ENCODE results near the gene NAA16. TPM values are rescaled to one million over a fixed set of nuclear protein-coding genes. Genes with fewer than 3 reads are reported as not detected.
"Not testable (repeated sequence)": the region's sequence is repeated elsewhere in the genome, so short reads cannot be mapped to it uniquely, and the experiment has no call there.

Gene NAA16
- total RNA-seq: 6.2 and 9.6 TPM in 2 replicates

DNA sequence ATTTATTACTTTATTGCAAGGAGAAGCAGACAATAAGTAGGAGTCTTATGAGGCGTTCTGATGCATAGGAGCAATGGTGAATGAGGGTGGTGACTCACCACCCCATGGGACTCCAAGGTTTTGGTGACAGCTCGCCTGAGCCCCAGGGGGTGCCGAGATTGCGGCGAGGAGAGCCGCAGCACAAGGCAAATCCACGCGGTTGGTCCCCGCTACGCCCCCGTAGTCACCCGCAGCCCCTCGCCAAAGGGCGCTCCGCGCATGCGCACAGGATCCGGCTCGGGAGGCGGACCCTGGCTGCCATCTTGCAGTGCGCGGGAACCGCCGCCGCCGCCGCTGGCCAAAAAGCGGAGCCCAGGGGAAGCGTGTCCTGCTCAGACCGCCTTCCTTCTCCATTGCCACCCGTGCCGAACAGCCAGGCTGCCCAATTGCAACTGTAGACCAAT is at the start of gene NAA16:
Gene NAA16 (plus strand): TSS at position 305 of the 443 bp plus-strand sequence. CDS start 262 bp downstream, outside the sequence.
- DNase-seq (ENCODE audit: low read depth, low spot score): peak; percentile 41

DNA sequence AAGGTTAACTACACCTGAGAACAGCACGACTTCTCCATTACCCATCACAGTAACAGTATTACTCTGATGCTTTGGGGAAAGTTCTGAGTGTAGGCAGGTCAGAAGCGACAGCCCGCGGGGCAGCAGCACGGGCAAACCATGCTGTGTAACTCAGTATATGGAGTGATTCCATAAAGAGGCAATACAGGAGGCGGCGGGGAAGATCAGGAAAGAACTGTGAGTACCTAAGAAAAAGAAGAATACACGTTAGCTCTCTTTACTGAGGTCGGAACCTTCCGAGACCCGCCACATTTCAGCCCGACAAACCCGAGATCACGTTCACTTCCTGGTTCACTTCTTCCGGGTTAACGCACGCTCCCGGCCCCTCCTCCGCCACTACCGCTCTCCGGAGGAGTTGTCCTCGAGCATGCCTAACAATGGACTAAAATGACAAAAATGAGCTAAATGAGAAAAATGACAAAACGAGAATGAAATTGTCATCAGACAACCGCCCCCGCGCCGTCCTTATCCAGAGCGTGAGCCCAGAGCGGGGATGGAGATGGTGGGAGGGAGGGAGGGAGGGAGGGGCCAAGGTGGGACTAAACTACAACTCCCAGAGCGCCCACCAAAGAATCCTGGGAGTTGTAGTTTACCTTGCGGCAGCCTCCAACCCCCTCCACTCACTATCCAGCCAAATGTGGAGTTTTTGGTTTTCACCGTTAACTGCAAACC is 47.7 kb upstream of the NAA16 start, which contains the start of gene MTRF1:
Gene MTRF1 (minus strand): TSS at position 316 of the 711 bp plus-strand sequence. CDS start 2,669 bp downstream, outside the sequence.
- DNase-seq (ENCODE audit: low read depth, low spot score): peak; percentile 26

DNA sequence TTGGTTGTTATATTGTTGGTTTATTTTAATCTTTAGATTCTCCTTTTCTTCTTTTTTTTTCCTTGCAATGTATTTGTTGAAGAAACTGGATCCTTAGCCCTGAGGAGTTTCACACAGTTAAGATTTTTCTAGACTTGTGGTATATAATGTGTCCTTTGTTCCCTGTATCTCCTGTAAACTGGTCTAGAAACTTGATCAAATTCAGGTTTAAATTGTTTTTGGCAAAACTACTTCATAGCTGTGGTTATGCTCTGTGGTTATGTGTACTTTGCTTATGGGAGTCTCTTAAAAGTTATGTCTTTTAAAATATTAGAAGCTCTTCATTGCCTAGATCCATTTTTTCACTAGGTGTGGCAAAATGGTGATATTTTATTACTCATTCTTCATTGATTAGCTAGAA is 44.0 kb upstream of the NAA16 start:
- no peak for DNase-seq (ENCODE audit: low read depth, low spot score)

DNA sequence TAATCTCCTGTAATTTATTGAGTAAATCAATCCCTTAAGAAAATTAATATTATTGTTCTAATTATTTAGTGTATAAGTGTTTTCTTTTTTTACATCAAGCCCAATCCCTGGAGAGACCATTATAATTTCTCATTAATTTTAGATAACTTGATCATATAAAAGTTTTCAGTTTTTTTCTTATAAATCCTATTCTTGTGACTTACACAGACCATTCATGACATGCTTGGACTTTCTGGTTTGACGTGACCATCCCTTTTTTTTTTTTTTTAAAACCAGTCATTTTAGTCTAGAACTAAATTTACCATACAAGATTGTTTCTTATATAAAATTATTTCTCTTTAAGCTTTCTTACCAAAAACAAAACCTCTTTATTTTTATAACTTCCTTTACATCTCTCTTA is 42.3 kb upstream of the NAA16 start:
- no peak for DNase-seq (ENCODE audit: low read depth, low spot score)

DNA sequence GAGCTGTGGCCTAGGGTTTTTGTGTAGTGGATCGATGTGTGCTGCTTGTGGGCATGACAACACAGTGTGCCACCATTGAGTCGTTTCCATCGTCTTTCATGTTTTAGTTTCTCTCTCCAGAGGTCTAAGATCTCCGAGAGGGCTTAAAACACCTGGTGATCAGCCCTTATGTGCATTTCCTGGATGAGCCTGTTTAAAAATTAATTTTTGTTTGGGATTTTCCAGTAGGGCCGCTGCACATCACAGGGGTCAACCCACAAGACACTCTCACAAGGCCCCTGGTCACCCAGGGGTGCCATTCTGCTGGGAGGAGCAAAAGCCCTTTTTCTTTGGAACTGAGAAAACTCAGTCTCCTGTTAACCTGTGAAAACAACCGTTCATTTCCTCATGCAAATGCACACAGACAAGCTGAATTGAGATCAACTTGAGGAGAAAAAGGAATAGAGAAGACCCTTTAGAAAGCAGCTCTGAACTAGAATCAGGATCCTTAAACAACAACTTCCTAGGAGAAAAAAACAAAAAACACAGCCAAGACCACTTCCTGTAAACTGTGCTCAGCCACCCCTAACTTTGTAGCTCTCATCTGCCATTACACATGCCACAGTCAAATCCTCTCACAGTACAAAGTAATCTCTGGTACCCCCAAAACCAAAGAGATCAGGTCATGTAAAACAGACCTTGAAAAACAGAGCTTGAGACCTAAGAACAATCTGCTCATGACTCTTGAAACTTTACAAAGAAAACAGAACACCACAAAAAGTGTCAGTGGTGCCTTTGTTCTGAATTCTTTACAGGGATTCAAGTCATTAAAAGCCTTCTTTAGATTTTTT is 39.4 kb upstream of the NAA16 start:
- no peak for DNase-seq (ENCODE audit: low read depth, low spot score)

DNA sequence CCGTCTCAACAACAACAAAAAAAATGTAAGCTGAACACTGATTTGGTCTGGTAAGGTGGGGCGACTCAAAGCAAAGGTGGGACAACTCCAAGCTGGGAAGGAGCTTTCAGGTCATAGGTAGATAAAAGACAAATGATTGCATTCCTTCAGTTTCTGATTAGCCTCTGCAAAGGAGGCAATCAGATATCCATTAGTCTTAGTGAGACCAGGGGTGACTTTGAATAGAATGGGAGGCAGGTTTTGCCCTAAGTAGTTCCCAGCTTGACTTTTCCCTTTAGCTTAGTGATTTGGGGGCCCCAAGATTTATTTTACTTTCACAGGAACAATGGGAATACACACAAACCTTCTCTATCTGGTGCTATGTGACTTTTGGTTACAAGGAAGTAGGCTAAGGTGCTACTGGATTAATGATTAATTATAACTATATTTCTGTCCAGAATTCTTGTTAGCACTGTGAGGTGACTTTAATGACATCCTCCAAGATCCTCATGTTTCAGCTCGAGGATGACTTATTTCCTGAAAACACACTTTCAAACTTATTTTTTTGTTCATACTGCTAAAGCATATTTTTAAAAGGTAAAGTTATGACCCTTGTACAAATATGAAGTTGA is 37.1 kb upstream of the NAA16 start:
- DNase-seq (ENCODE audit: low read depth, low spot score): no peak

DNA sequence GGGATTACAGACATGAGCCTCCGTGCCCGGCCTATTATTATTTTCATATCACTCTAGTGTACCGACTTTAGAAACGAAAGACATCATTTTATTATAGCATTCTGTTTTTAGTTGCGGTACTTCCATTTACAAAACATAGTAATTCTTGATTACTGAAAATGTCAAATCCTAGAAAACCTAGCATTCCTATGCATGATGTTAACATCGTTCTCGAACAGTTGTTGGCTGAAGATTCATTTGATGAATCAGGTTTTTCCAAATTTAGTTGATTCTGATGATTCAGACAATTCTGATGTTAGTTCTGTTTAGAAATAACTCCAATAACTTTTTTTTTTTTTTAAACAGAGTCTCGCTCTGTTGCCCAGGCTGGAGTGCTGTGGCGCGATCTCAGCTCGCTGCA is 36.2 kb upstream of the NAA16 start:
- DNase-seq (ENCODE audit: low read depth, low spot score): no peak

DNA sequence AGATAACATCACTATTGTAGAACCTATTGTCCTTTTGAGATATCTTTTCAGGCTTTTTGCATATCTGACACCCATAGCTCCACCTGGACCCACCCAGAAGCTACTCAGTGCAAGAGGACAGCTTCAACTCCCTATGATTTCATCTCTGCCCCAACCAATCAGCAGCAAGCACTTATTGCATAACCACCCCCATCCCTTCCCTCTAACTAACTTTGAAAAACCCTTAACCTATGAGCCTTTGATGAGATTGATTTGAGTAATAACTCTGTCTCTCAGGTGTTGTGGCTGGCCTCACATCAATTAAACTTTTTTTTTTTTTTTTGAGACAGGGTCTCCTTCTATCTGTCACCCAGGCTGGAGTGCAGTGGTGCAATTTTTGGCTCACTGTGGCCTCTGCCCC is 34.2 kb upstream of the NAA16 start:
- no peak for DNase-seq (ENCODE audit: low read depth, low spot score)

DNA sequence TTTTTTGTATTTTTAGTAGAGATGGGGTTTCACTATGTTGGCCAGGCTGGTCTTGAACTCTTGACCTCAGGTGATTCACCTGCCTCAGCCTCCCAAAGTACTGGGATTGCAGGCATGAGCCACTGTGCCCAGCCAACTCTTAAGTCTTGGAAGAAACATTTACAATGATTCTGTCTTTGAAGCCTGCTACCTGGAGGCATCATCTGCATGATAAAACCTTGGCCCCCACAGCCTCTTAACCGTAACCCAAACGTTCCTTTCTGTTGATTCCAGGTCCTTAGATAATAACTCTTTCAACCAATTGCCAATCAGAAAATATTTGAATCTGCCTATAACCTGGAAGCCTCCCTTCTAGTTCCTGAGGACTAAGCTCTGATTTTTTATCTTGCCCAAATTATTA is 31.9 kb upstream of the NAA16 start:
- DNase-seq (ENCODE audit: low read depth, low spot score): not testable (repeated sequence)

DNA sequence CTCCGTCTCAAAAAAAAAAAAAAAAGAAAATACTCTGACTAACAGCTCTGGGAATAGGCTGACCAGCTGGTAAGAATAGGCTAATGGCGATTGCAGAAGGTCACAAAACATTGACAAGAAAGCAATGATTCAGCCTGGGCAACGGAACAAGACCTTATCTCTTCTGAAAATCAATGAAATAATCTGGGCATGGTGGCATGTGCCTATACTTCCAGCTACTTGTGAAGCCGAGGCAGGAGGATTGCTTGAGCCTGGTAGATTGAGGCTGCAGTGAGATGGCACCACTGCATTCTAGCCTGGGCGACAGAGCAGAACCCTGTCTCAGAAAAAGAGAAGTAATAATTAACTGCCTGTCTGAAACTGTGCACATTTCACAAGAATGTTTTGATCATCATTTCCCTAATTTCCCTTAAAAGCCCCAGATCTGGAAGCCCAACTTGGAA is 28.9 kb upstream of the NAA16 start:
- DNase-seq (ENCODE audit: low read depth, low spot score): no peak

DNA sequence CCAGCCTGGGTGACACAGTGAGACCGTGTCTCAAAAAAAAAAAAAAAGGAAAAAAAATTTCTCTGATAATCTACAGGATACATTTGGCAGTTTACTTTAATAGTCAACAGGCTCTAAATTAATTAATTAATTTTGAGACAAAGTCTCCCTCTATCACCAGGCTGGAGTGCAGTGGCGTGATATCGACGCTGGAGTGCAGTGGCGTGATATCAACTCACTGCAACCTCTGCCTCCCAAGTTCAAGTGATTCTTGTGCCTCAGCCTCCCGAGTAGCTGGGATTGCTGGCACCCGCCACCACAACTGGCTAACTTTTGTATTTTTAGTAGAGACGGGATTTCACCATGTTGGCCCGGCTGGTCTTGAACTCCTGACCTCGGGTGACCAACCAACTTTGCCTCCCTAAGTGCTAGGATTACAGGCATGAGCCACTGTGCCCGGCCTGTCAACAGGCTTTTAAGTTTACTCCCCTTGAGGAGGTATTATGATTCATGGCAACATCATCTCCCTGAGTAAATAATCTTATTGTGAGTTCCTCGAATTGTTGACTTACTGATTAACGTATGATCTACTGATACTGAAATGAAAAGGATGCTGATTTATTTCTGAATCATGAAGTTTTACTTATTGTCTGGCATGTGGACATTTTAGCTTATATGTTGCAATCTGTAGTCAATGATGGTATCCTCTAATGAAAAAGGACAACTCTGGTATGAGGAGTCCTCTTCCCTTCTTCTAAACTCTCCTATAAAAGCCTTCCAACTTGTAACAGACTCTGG is 26.4 kb upstream of the NAA16 start:
- DNase-seq (ENCODE audit: low read depth, low spot score): peak; percentile 37

DNA sequence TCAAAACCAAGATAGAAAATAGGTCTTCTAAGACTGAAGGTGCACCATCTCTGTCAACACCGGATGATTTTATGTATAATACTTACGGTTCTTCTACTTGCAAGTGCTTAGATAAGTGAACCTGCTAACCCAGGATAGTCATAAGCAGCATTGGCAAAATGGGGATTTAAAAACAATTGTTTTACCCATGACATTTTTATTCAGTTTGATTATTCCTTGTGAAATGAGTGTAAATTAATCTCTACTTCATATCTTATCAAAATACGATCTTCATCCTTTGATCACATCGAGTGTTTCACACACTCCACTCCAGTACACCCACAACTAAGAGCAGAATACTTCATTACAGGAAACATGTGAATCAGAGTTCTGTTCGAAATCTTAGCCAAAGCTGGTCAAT is 24.7 kb upstream of the NAA16 start:
- DNase-seq (ENCODE audit: low read depth, low spot score): no peak

DNA sequence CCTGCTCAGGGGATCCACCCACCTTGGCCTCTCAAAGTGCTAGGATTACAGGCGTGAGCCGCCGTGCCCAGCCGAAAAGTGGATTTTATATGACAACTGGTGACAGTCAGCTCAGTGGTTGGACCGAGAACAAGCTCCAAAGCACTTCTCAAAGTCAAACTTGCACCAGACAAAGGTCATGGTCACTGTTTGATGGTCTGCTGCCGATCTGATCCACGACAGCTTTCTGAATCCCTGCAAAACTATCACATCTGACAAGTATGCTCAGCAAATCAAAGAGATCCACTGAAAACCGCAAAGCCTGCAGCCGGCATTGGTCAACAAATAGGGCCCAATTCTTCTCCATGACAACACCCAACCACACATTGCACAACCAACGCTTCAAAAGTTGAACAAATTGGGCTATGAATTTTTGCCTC is 21.6 kb upstream of the NAA16 start:
- no peak for DNase-seq (ENCODE audit: low read depth, low spot score)

DNA sequence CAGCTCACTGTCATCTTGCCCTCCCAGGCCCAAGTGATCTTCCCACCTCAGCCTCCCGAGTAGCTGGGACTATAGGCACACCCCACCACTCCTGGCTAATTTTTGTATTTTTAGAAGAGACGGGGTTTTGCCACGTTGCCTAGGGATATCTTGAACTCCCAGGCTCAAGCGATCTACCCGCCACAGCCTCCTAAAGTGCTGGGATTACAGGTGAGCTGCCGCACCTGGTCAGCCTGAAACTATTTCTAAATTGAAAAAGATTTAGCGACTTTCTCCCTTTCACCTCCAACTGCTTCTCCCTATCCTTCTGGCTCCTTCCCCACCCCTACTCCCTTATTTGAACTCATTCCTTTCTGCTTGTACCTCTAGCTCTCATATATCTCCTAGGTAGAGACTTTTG is 19.8 kb upstream of the NAA16 start:
- DNase-seq (ENCODE audit: low read depth, low spot score): no peak

DNA sequence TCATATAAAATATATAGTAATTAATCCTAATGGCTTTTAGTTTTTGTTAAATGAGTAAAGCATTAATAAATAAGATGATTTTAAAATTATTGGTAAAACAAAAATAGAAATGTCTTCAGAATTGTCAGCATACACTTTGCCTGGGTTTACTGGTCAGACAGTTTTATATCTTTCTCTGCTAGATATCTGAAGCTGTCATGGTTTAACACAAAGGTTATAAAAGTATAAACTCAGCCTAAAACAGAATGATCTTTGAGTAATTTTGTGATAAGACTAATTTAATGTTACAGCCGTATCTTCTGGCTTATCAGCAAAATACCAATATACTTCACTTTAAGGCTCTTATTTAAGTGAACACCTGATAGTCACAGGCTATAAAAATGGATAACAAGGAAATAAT is 17.8 kb upstream of the NAA16 start:
- no peak for DNase-seq (ENCODE audit: low read depth, low spot score)

DNA sequence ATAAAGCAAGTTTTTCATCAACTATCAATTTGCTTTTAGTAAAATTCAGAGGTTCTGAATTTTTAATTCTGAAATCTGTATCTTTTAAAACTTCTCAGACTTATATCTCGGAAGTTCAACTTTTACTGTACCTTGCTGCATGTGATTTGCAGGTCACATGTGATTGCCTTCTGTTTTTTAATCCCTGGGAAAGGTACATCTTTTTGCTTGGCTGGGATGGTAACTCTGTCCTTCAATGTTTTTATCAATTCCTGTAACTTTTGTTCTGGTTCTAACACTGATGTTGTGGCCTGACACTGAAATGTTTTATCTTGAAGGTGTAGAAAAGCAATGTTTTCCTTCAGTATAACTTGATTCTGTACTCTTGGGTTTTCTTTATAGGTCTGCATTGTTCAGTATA is 16.2 kb upstream of the NAA16 start:
- no peak for DNase-seq (ENCODE audit: low read depth, low spot score)

DNA sequence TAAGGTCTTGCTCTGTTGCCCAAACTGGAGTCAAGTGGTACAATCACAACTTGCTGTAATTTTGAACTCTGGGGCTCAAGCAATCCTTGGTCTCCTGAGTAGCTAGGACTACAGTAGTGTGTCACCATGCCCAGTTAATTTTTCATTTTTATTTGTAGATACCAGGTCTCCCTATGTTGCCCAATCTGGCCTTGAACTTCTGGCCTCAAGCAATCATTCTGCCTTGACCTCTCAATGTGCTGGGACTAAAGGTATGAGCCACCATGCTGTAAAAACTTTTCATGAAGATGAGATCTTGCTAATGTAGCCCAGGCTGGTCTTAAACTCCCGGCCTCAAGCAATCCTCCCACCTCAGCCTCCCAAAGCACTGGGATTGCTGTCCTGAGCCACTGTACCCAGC is 15.1 kb upstream of the NAA16 start:
- no peak for DNase-seq (ENCODE audit: low read depth, low spot score)

DNA sequence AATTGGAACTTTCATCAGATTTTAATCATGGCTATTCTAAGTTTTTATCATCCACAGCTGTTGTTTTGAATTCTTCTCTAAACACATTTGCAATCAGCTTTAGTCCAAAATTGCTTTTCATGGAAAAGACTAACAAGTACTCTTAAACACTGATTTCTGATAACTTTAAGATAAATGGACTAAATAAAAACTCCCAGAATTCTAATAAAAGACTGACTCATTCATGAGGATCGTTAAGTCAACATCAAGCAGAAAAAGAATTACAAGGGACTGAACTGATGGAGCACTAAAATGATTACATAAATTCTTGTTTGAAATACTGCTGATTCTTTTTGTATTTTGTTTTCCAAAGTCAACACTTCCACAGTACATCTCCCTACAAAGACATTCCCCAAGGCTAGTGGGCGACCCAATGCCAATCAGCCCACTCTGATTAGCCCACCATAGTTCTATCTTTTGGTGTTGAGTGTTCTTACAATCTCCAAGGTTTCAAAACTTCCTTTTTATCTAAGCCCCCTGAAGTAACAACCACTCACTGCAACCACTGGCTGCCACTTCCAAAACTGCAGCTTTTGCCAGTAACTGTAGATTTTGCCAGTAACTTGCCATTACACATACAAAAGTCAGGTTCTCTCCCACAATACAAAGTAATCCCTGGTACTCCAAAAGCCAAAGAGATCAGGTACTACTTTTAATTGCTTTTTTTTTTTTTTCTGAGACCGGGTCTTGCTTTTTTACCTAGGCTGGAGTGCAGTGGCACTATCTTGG is 14.0 kb upstream of the NAA16 start:
- no peak for DNase-seq (ENCODE audit: low read depth, low spot score)

DNA sequence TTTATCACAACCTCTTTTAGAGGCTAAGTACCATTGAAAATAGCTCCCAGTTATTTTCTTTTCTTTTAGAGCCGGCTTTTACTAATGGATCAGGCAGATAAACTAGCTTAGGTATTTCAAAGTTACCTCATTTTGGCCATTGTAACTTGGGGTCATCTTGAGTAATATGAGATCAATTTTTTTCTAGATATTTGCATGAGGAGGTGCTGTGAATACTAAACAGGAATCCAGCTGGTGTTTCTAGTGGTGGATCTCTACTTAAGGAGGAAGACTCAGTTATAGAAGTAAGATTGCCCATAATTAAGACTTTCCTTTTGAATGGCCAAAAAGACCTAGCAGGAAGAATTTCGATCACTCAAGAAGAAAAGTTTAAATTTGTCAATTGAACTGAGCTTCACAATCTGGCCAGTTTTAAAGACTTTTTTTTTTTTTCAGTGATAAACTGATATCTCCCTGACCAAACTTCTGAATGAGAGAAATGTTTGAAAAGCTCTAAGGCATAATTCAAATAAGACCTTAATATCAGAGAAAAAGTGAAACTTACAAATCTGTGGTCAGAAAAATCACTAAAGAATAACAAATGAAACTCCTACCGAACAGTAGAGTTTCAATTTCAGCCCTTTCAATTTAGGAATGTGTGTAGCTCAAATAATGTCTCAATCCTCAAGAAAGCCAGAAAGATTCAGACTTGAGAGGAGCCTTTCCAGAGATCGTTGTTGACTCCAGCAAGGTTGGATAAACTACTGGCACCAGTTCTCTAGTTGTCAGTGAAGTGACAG is 11.6 kb upstream of the NAA16 start:
- no peak for DNase-seq (ENCODE audit: low read depth, low spot score)

DNA sequence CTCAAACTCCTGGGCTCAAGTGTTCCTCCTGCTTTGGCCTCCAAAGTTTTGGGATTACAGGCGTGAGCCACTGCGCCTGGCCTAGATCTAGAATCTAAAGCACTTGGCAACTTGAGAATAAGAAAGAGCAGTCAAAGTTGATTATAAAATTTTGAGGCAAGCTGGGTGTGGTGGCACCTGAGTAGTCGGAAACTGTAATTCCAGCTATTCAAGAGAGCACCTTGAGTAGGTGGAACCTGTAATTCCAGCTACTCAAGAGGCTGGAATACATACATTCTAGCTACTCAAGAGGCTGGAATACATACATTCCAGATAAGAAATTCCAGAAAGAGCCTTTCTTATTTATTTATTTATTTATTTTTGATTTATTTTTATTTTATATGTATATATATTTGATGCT is 8.3 kb upstream of the NAA16 start:
- no peak for DNase-seq (ENCODE audit: low read depth, low spot score)
